ENCODE measurements around the gene EFHC1.

DNA sequence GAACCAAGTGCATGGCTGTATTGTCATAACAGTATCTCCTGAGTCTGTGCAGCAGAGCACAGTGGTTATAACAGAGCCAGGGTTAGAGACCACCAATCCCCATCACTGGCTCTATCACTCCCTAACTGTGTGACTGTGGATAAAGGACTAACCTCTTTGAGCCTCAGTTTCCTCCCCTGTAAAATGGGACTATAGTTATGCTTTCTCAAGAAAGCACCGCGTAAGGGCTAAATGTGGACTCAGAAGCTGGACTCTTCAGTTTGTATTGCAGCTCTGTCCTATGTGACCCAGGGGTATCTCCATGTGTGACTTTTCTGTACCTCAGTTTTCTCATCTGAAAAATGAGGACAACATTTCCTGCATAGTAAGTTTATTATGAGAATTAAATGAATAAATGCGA lies 96.8 kb downstream of the EFHC1 start:
- no peak for TF ChIP-seq EZH2phosphoT487 (IDR thresholded peaks at IDR 0.05; ENCODE audit: borderline replicate concordance, low read depth, low read length)
- TF ChIP-seq, protein P1, sequence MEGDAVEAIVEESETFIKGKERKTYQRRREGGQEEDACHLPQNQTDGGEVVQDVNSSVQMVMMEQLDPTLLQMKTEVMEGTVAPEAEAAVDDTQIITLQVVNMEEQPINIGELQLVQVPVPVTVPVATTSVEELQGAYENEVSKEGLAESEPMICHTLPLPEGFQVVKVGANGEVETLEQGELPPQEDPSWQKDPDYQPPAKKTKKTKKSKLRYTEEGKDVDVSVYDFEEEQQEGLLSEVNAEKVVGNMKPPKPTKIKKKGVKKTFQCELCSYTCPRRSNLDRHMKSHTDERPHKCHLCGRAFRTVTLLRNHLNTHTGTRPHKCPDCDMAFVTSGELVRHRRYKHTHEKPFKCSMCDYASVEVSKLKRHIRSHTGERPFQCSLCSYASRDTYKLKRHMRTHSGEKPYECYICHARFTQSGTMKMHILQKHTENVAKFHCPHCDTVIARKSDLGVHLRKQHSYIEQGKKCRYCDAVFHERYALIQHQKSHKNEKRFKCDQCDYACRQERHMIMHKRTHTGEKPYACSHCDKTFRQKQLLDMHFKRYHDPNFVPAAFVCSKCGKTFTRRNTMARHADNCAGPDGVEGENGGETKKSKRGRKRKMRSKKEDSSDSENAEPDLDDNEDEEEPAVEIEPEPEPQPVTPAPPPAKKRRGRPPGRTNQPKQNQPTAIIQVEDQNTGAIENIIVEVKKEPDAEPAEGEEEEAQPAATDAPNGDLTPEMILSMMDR (conservative IDR thresholded peaks at IDR 0.05; ENCODE audit: low read length), result no peak
